CD14-positive monocyte (primary cell): Measurements from ENCODE around the gene FOXP4. TPM values are rescaled to one million over a fixed set of nuclear protein-coding genes. Genes with fewer than 3 reads are reported as not detected.

Experiments used
- DNase-seq, 3 donors: peaks; one replicate each; pipeline ENCODE4 v3.0.0-alpha.2; 2011 to 2022
- H2AFZ ChIP-seq: 2 replicates; pipeline ENCODE4 v1.6.0; 2012; ENCODE audit warnings: mild to moderate bottlenecking, low read depth, low read length, inconsistent platforms; ENCODE audit not compliant: insufficient read depth, poor library complexity, severe bottlenecking
- H3K27ac ChIP-seq, 2 donors: 1 replicate in 1 of 2; 2 replicates in 1 of 2; pipeline ENCODE4 v1.5.1; 2012 to 2013; ENCODE audit warnings: low read length in 2 of 2, control low read depth in 1 of 2, inconsistent platforms in 1 of 2, low read depth in 1 of 2, mild to moderate bottlenecking in 1 of 2
- H3K27me3 ChIP-seq, 2 donors: one replicate each; pipeline versions ENCODE4 v1.6.0 to v1.6.1; 2011 to 2013; ENCODE audit warnings: low read length in 2 of 2; ENCODE audit not compliant: control insufficient read depth in 2 of 2, insufficient read depth in 2 of 2
- H3K36me3 ChIP-seq, 2 donors: replicated peaks in 1 of 2; 1 replicate in 1 of 2; 2 replicates in 1 of 2; pipeline versions ENCODE4 v1.5.1 to v1.6.1; 2012 to 2013; ENCODE audit warnings: low read length in 2 of 2, control low read depth in 1 of 2, inconsistent platforms in 1 of 2, mild to moderate bottlenecking in 1 of 2; ENCODE audit not compliant: insufficient read depth in 2 of 2, control insufficient read depth in 1 of 2
- H3K4me1 ChIP-seq, 2 donors: 1 replicate in 1 of 2; 2 replicates in 1 of 2; pipeline versions ENCODE4 v1.5.1 to v1.6.1; 2012 to 2013; ENCODE audit warnings: low read length in 2 of 2, control low read depth in 1 of 2, inconsistent platforms in 1 of 2, mild to moderate bottlenecking in 1 of 2, moderate library complexity in 1 of 2; ENCODE audit not compliant: insufficient read depth in 2 of 2, control insufficient read depth in 1 of 2
- H3K4me2 ChIP-seq: replicated peaks from 2 replicates; pipeline ENCODE3; 2012; ENCODE audit warnings: low read length, moderate library complexity, mild to moderate bottlenecking; ENCODE audit not compliant: poor library complexity, severe bottlenecking; ENCODE audit errors: extremely low read depth
- H3K4me3 ChIP-seq, 3 experiments: fragments of 200-600 bp in 1 of 3; sonication (generic) in 1 of 3; replicated peaks in 1 of 3; 1 replicate in 2 of 3; 2 replicates in 1 of 3; pipeline ENCODE4 v1.5.1; 2011 to 2013; ENCODE audit warnings: low read length in 3 of 3, mild to moderate bottlenecking in 3 of 3, control low read depth in 2 of 3, low read depth in 2 of 3, inconsistent platforms in 1 of 3, moderate library complexity in 1 of 3
- H3K79me2 ChIP-seq: 2 replicates; pipeline ENCODE4 v1.6.0; 2012; ENCODE audit warnings: mild to moderate bottlenecking, control low read depth, inconsistent platforms, low read length, moderate library complexity; ENCODE audit not compliant: insufficient read depth
- H3K9ac ChIP-seq: 2 replicates; pipeline ENCODE4 v1.6.0; 2017; ENCODE audit warnings: low read length, mild to moderate bottlenecking; ENCODE audit not compliant: insufficient read depth, poor library complexity, severe bottlenecking
- H3K9me3 ChIP-seq, 2 donors: replicated peaks in 1 of 2; 1 replicate in 1 of 2; 2 replicates in 1 of 2; pipeline versions ENCODE4 v1.5.1 to v1.6.1; 2012 to 2013; ENCODE audit warnings: low read length in 2 of 2, control low read depth in 1 of 2; ENCODE audit not compliant: control insufficient read depth in 1 of 2, insufficient read depth in 1 of 2
- H4K20me1 ChIP-seq: 2 replicates; pipeline ENCODE4 v1.6.0; 2012; ENCODE audit warnings: mild to moderate bottlenecking, low read length, control low read depth, moderate library complexity; ENCODE audit not compliant: insufficient read depth
- H3K27ac Mint-ChIP-seq, 7 donors: one replicate each; pipeline ENCODE4 v1.8.0; 2020; ENCODE audit warnings: mild to moderate bottlenecking in 7 of 7, mixed read lengths in 7 of 7, moderate library complexity in 6 of 7, inconsistent platforms in 2 of 7
- H3K27me3 Mint-ChIP-seq, 3 donors: one replicate each; pipeline ENCODE4 v1.8.0; 2021 to 2022; ENCODE audit warnings: low read depth in 3 of 3, mild to moderate bottlenecking in 3 of 3, mixed read lengths in 3 of 3, moderate library complexity in 3 of 3, inconsistent platforms in 1 of 3
- H3K36me3 Mint-ChIP-seq, 2 donors: one replicate each; pipeline ENCODE4 v1.8.0; 2020; ENCODE audit warnings: mixed read lengths in 2 of 2, inconsistent platforms in 1 of 2, mild to moderate bottlenecking in 1 of 2
- H3K4me1 Mint-ChIP-seq: one replicate; pipeline ENCODE4 v1.8.0; 2020; ENCODE audit warnings: mild to moderate bottlenecking, mixed read lengths
- H3K4me3 Mint-ChIP-seq, 2 donors: one replicate each; pipeline ENCODE4 v1.8.0; 2020; ENCODE audit warnings: mild to moderate bottlenecking in 2 of 2, mixed read lengths in 2 of 2, moderate library complexity in 1 of 2
- H3K9me3 Mint-ChIP-seq, 7 donors: one replicate each; pipeline ENCODE4 v1.8.0; 2020 to 2022; ENCODE audit warnings: mixed read lengths in 7 of 7, mild to moderate bottlenecking in 6 of 7, moderate library complexity in 6 of 7, inconsistent platforms in 2 of 7
- WGBS: methylation state at CpG from one replicate; pipeline ENCODE4 v1.1.5; 2013; ENCODE audit warnings: missing lambda C conversion rate; ENCODE audit not compliant: insufficient coverage; 5-methylcytosine and 5-hydroxymethylcytosine counted together
- intact Hi-C, 2 donors: fragments of 100-400 bp; cut with micrococcal nuclease; formaldehyde crosslinking; loops; one replicate each; pipeline versions ENCODE4 v1.15.0 to v1.15.1; 2023
- polyA plus RNA-seq, 3 donors: library from polyadenylated mRNA; depleted of rRNA in 1 of 3; unstranded in 2 of 3; stranded (reverse) in 1 of 3; fragments of 300-500 nt in 2 of 3; fragments of >200 nt in 1 of 3; fragmentation: Illumina TruSeq in 2 of 3; gene quantifications; 1 replicate in 2 of 3; 2 replicates in 1 of 3; pipeline ENCODE4 v1.2.3, GENCODE V29; 2012 to 2021
- TF ChIP-seq, protein P1 (sequence below): fragments of 200-600 bp; IDR thresholded peaks from one replicate; pipeline ENCODE4 v1.8.0; 2022; ENCODE audit warnings: antibody characterized with exemption, mild to moderate bottlenecking

Gene FOXP4
- polyA plus RNA-seq, 3 donors: 0.62 to 7.6 (median 0.65) TPM

DNA sequence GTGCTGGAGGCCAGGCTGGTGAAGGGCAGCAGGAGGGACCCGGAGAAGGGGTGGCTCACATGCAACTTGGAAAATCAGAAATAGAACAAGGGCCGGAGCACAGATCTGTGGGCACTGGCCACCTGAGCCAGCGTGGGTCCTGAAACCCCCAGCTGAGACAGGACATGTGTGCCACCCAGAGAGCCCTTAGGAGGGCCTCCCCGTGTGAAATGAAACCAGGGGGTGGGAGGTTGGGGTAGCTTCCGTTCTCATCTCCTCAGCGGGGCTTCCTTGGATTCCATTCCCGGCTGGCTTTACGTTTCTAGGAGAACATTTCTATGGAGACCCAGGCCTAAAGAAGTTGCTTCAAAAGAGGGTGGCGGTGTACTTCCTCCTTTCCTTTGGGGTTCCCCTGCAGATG, 5.7 kb downstream of the FOXP4 start:
- Histone ChIP-seq H3K4me3 (no peak overlapping the region), H3K36me3 (peaks cover 4 to 28% of the 10 kb centered on the region in 2 donors), H2AFZ (no peak overlapping the region), H3K4me2 (no peak overlapping the region), H3K27me3 (peaks cover 15 to 35% of the 10 kb centered on the region in 2 donors), H4K20me1 (peaks cover 96% of the 10 kb centered on the region), H3K9ac (no peak overlapping the region), H3K27ac (no peak overlapping the region), H3K79me2 (peaks cover 8% of the 10 kb centered on the region), H3K4me1 (peaks cover 20 to 25% of the 10 kb centered on the region in 2 donors), H3K9me3 (no peaks in the 10 kb centered on the region)
- 96% methylated on average over 4 of the region's 9 CpGs for WGBS
- Mint-ChIP-seq H3K27ac (peak overlapping the region in 1 of 7 donors; percentile 20), H3K36me3 (peaks cover 34 to 39% of the 10 kb centered on the region in 2 donors), H3K4me1 (peaks cover 27% of the 10 kb centered on the region), H3K27me3 (peaks cover 36 to 51% (median 41%) of the 10 kb centered on the region in 3 donors), H3K4me3 (no peak overlapping the region), H3K9me3 (peaks cover 0 to 15% (median 4%) of the 10 kb centered on the region in 7 donors)
- no peak for DNase-seq
- intact Hi-C loops: no loop called here
- TF ChIP-seq, protein P1, sequence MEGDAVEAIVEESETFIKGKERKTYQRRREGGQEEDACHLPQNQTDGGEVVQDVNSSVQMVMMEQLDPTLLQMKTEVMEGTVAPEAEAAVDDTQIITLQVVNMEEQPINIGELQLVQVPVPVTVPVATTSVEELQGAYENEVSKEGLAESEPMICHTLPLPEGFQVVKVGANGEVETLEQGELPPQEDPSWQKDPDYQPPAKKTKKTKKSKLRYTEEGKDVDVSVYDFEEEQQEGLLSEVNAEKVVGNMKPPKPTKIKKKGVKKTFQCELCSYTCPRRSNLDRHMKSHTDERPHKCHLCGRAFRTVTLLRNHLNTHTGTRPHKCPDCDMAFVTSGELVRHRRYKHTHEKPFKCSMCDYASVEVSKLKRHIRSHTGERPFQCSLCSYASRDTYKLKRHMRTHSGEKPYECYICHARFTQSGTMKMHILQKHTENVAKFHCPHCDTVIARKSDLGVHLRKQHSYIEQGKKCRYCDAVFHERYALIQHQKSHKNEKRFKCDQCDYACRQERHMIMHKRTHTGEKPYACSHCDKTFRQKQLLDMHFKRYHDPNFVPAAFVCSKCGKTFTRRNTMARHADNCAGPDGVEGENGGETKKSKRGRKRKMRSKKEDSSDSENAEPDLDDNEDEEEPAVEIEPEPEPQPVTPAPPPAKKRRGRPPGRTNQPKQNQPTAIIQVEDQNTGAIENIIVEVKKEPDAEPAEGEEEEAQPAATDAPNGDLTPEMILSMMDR: no peak

DNA sequence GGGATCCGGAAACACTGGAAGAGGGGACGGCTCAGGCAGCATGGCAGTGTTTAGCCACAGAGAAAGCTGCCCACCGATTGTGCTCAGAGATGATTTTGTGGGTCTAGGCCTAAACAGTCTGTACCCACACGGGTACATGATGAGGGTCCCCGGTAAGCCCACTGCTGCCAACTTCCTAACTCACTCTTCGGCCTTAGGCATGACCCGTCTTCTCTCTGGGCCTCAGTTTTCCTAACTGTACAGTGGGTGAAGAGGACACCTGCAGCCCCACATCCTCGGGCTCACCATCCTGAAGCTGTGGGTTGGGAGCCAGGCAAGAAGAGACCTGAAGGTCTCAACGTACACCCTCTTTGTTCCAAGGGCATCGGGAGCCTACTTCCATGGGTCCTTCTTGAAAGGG, 6.5 kb downstream of the FOXP4 start:
- no peak overlapping the region for H2AFZ ChIP-seq
- peaks cover 15 to 29% of the 10 kb centered on the region in 2 donors for H3K27me3 ChIP-seq
- no peak overlapping the region for H3K4me3 Mint-ChIP-seq
- H3K9me3 ChIP-seq: no peaks in the 10 kb centered on the region
- peaks cover 97% of the 10 kb centered on the region for H4K20me1 ChIP-seq
- peaks cover 0 to 12% (median 4%) of the 10 kb centered on the region in 7 donors for H3K9me3 Mint-ChIP-seq
- DNase-seq: no peak
- no peak overlapping the region for H3K27ac ChIP-seq
- peaks cover 23% of the 10 kb centered on the region for H3K4me1 Mint-ChIP-seq
- H3K4me1 ChIP-seq: peaks cover 14 to 18% of the 10 kb centered on the region in 2 donors
- no peak overlapping the region for H3K27ac Mint-ChIP-seq
- H3K27me3 Mint-ChIP-seq: peaks cover 33 to 48% (median 37%) of the 10 kb centered on the region in 3 donors
- intact Hi-C loops: no loop called here
- TF ChIP-seq, protein P1: no peak
- H3K4me3 ChIP-seq: no peak overlapping the region
- H3K79me2 ChIP-seq: peaks cover 10% of the 10 kb centered on the region
- WGBS: 94% methylated on average over 9 of the region's 10 CpGs
- no peak overlapping the region for H3K9ac ChIP-seq
- peaks cover 4 to 28% of the 10 kb centered on the region in 2 donors for H3K36me3 ChIP-seq
- no peak overlapping the region for H3K4me2 ChIP-seq
- H3K36me3 Mint-ChIP-seq: peaks cover 37 to 47% of the 10 kb centered on the region in 2 donors
